GM21576 (cell line): ENCODE measurements around the gene RPL39L.
"Not testable (repeated sequence)": the region's sequence is repeated elsewhere in the genome, so short reads cannot be mapped to it uniquely, and the experiment has no call there.

Source experiments
- ATAC-seq: cut with Tn5 transposase; IDR thresholded peaks from one replicate; pipeline ENCODE4 v1.9.1; 2021; ENCODE audit warnings: mild to moderate bottlenecking, moderate library complexity; ENCODE audit not compliant: unreplicated experiment

RPL39L gene

GRCh38 chr3:187139126-187139894 lies at the start of gene RPL39L:
RPL39L (minus strand) TSS chr3:187139496; CDS start chr3:187121300, 18,196 bp downstream.
- ATAC-seq: peak; percentile 96

DNA sequence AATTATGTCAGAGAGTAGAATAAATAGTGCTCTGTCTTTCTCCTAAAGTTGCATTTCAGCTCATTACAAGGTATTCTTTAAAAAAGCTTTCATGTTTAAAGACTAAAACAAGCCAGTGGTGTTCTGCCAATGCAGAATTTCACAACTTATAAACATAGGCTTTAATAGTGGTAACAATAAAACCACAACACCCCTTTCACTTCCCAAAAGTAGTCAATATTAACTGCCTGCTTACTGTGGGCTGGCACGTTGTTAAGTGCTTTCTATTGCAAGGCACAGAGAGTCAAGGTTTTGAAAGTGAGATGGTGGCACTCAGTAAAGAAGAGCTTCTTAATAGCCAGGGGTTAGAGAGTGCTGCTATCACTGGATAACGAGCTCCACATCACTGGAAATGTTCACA lies 49.6 kb upstream of the RPL39L start:
- ATAC-seq: no peak

- ATAC-seq: no peak
Measured at GRCh38 chr3:187186801-187187421, 47.6 kb upstream of the RPL39L start.

DNA sequence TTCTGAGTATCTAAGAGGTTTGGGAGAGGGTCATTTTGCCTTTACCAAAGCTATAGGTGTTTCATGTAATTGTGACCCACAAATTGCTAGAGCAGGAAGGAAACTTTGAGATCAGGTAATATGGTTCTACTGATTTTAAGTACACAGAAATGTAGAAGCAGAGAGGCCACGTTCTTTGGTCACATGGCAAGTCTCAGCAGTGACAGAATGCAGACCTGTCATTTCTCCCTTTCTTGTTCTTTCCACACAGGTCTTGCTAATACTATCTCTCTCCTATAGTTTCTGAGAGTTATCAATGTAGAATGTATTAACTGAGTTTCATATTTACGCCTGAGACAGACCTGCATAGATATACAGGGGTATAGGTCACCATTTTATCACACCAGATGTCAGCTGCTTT lies 47.1 kb upstream of the RPL39L start:
- ATAC-seq: no peak

GRCh38 chr3:187185759-187186158 lies 46.5 kb upstream of the RPL39L start:
- no peak for ATAC-seq

DNA sequence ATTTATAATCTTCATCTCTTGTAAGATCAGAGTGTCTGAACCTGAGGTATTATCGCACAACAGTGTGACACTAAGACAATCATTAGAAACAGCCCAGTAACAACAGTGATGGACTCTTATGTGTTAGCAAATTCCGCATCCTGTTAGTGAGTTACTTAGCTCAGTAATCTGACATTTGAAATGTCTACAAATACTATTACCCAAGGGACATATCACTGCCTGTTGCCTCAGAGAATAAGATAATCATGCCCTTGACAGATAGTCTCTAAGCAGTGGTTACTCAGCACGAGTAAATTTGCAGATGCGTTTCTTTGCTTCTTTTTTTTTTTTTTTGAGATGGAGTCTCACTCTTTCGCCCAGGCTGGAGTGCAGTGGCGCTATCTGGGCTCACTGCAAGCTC lies 44.6 kb upstream of the RPL39L start:
- no peak for ATAC-seq

DNA sequence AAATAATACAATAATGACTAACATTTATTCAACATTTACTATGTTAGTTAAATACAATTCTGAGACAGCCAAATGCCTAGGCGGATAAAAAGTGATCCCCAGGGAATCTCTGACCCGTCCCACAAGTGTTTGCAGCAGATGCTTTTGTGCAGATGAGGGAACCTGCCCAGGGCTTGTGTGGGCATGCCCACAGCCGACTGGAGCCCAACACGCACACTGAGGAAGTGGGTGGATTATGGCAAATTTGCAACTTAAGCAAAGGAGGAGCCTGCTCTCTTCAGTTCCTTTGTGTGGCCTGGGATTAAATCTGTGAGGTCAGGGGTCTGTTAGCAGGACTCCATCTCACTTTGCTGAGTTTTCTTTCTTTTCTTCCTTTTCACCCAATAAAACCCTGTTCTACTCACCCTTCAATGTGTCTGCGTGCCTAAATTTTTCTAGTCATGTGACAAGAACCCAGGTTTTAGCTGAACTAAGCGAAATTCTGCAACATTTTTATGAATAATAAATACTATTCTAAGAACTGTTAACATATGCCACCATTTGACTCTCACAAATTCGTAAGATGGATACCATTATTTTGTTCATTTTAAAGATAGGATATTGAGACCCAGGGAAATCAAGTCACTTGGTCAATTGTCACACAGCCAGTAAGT lies 44.0 kb upstream of the RPL39L start:
- peak; percentile 50 for ATAC-seq

DNA sequence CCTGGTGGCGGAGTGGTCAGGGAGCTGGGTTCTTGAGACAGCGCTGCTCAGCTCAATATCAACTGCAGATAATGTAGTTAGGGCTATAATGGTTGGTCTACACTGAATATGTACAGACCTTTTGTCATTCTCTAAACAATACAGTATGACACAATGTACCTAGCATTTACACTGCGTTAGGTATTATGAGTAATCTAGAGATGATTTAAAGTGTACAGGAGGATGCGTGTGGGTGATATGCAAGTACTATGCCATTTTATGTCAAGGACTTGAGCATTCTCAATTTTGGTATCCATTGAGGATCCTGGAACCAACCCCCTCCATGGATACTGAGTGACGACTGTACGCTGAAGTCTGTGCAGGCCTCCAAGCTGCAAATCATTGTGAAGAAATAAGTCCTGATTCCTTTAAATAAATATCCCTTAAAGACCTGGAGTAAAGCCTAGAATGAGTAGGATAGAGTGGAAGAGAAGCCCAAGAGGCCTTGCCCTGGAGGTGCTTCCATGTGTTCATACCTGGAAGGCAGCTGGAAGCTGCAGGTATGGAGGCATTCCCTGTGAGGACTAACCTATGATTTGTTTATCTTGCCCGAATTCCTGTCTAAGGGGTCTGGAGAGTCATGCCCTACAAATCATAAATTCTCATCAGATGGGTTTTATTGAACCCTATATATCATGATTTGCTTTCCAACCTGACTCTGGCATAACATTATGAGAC lies 42.3 kb upstream of the RPL39L start:
- ATAC-seq: no peak

GRCh38 chr3:187172929-187173328 lies 33.6 kb upstream of the RPL39L start:
- no peak for ATAC-seq

- ATAC-seq: not testable (repeated sequence)
Measured at GRCh38 chr3:187170911-187171310, 31.6 kb upstream of the RPL39L start.

GRCh38 chr3:187169231-187169960 lies 30.1 kb upstream of the RPL39L start:
- no peak for ATAC-seq

DNA sequence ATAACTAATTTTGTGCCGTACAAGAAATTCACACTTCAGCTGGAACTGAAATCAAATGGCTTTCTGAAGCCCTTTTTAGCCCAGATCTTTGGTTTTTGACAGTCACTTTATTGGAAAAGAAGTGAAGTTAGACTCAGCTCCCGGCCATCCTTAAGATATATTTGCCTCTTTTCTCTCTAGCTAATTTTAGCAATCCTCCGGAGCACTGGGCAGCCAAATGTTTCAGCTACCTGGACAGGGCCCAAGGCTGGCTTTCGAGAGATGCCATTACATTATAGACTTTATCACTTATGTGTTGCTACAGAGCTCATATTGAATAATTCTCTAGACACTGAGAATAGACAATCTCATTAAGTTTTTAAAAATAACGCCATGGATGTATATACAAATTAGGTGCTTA lies 28.5 kb upstream of the RPL39L start:
- no peak for ATAC-seq

DNA sequence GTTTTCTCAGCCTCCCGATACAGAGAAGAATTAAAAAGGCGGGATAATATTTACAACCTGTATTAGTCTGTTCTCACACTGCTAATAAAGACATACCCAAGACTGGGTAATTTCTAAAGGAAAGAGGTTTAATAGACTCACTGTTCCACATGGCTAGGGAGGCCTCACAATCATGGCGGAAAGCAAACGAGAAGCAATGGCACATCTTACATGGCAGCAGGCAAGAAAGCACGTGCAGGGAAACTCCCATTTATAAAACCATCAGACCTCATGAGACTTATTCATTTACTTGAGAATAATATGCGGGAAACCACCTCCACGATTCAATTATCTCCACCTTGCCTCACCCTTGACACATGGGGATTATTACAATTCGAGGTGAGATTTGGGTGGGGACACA lies 27.5 kb upstream of the RPL39L start:
- ATAC-seq: no peak

GRCh38 chr3:187165144-187165543 lies 25.8 kb upstream of the RPL39L start:
- no peak for ATAC-seq

- ATAC-seq: no peak
Measured at GRCh38 chr3:187162265-187162953, 23.1 kb upstream of the RPL39L start.

GRCh38 chr3:187161556-187161955 lies 22.3 kb upstream of the RPL39L start:
- no peak for ATAC-seq

GRCh38 chr3:187150599-187150998 lies 11.3 kb upstream of the RPL39L start:
- ATAC-seq: no peak

DNA sequence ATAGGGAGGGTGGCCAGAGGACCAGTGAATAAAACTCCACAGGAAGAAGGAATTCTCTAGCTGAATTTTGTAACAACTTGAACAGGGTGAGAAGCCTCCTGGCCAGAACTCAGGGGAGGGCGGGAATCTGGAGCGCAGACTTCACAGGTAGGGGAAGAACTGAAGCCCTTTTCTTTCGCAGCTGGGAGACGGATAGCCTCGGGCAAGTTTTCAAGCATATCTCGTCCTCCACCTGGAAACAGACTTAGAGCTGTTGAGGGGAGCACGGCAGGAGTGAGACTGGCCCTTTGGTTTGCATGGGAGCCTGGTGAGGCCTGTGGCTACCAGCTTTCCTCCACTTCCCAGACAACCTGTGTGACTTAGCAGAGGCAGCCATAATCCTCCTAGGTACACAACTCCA lies 10.9 kb upstream of the RPL39L start:
- no peak for ATAC-seq

DNA sequence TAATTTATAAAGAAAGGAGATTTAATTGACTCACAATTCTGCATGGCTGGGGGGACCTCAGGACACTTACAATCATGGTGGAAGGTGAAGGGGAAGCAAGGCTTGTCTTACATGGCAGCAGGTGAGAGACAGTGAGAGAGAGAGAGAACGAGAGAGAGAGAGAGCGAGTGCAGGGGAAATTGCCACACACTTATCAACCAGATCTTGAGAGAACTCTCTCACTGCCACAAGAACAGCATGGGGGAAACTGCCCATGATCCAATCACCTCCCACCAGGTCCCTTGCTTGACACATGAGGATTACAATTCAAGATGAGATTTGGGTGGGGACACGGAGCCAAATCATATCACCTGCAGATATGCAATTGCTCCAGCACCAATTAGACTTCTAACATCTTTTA lies 7.1 kb upstream of the RPL39L start:
- no peak for ATAC-seq
